ENCODE data around the gene ATP1A4. TPM values are rescaled to one million over a fixed set of nuclear protein-coding genes. Genes with fewer than 3 reads are reported as not detected.

The ATP1A4 gene
- total RNA-seq, 1 donor from 2014 or later = not detected

GRCh38 chr1:160129966-160130365, 21.4 kb upstream of the ATP1A4 start:
- Mint-ChIP-seq H3K27me3 (ENCODE audit: unreplicated experiment) (peaks cover 5% of the 10 kb centered on the region), H3K4me1 (ENCODE audit: low read depth, unreplicated experiment) (no peaks in the 10 kb centered on the region), H3K9me3 (ENCODE audit: unreplicated experiment) (no peaks in the 10 kb centered on the region), H3K27ac (ENCODE audit: unreplicated experiment) (no peak overlapping the region), H3K36me3 (ENCODE audit: unreplicated experiment) (no peaks in the 10 kb centered on the region), H3K4me3 (ENCODE audit: unreplicated experiment) (no peak overlapping the region)
- DNase-seq = no peak
- no peak for TF ChIP-seq CTCF (IDR thresholded peaks at IDR 0.05; ENCODE audit: partially characterized antibody, unreplicated experiment)

GRCh38 chr1:160130486-160130885, 20.9 kb upstream of the ATP1A4 start:
- H3K27me3 Mint-ChIP-seq (ENCODE audit: unreplicated experiment) = peaks cover 5% of the 10 kb centered on the region
- DNase-seq = no peak
- no peaks in the 10 kb centered on the region for H3K4me1 Mint-ChIP-seq (ENCODE audit: low read depth, unreplicated experiment)
- H3K4me3 Mint-ChIP-seq (ENCODE audit: unreplicated experiment) = no peak overlapping the region
- TF ChIP-seq CTCF (IDR thresholded peaks at IDR 0.05; ENCODE audit: partially characterized antibody, unreplicated experiment) = no peak
- no peaks in the 10 kb centered on the region for H3K9me3 Mint-ChIP-seq (ENCODE audit: unreplicated experiment)
- H3K36me3 Mint-ChIP-seq (ENCODE audit: unreplicated experiment) = no peaks in the 10 kb centered on the region
- H3K27ac Mint-ChIP-seq (ENCODE audit: unreplicated experiment) = no peak overlapping the region

- Mint-ChIP-seq H3K27ac (ENCODE audit: unreplicated experiment) (no peak overlapping the region), H3K4me3 (ENCODE audit: unreplicated experiment) (no peak overlapping the region), H3K27me3 (ENCODE audit: unreplicated experiment) (peaks cover 5% of the 10 kb centered on the region), H3K36me3 (ENCODE audit: unreplicated experiment) (no peaks in the 10 kb centered on the region), H3K9me3 (ENCODE audit: unreplicated experiment) (no peaks in the 10 kb centered on the region), H3K4me1 (ENCODE audit: low read depth, unreplicated experiment) (no peaks in the 10 kb centered on the region)
- no peak for TF ChIP-seq CTCF (IDR thresholded peaks at IDR 0.05; ENCODE audit: partially characterized antibody, unreplicated experiment)
- no peak for DNase-seq
Measured at GRCh38 chr1:160130939-160131338, 20.5 kb upstream of the ATP1A4 start.

- DNase-seq = no peak
- Mint-ChIP-seq H3K36me3 (ENCODE audit: unreplicated experiment) (no peaks in the 10 kb centered on the region), H3K9me3 (ENCODE audit: unreplicated experiment) (no peaks in the 10 kb centered on the region), H3K4me3 (ENCODE audit: unreplicated experiment) (no peak overlapping the region), H3K4me1 (ENCODE audit: low read depth, unreplicated experiment) (no peaks in the 10 kb centered on the region), H3K27me3 (ENCODE audit: unreplicated experiment) (peaks cover 5% of the 10 kb centered on the region), H3K27ac (ENCODE audit: unreplicated experiment) (no peak overlapping the region)
- TF ChIP-seq CTCF (IDR thresholded peaks at IDR 0.05; ENCODE audit: partially characterized antibody, unreplicated experiment) = no peak
Measured at GRCh38 chr1:160131803-160132565, 19.4 kb upstream of the ATP1A4 start.

GRCh38 chr1:160133990-160134770, 17.2 kb upstream of the ATP1A4 start:
- Mint-ChIP-seq H3K9me3 (ENCODE audit: unreplicated experiment) (no peaks in the 10 kb centered on the region), H3K27me3 (ENCODE audit: unreplicated experiment) (peaks cover 6% of the 10 kb centered on the region), H3K4me1 (ENCODE audit: low read depth, unreplicated experiment) (no peaks in the 10 kb centered on the region), H3K4me3 (ENCODE audit: unreplicated experiment) (no peak overlapping the region), H3K27ac (ENCODE audit: unreplicated experiment) (no peak overlapping the region), H3K36me3 (ENCODE audit: unreplicated experiment) (no peaks in the 10 kb centered on the region)
- TF ChIP-seq CTCF (IDR thresholded peaks at IDR 0.05; ENCODE audit: partially characterized antibody, unreplicated experiment) = no peak
- DNase-seq = no peak
